Panc1 (cell line): ENCODE data around the gene DCUN1D4. TPM values are rescaled to one million over a fixed set of nuclear protein-coding genes. Genes with fewer than 3 reads are reported as not detected.

ENCODE experiments used
- ATAC-seq: fragments of 200-7000 bp; cut with Tn5 transposase; 2 replicates; pipeline ENCODE4 v1.9.1; 2020; ENCODE audit warnings: mild to moderate bottlenecking, moderate library complexity
- Bru-seq: library from RNA; stranded (reverse); fragments of 400-500 nt; gene quantifications from one replicate; lab custom pipeline; 2021; lab: Mats Ljungman, UMichigan
- BruChase-seq, 2 experiments: library from RNA; stranded (reverse); fragments of 400-500 nt; gene quantifications; one replicate each; lab custom pipeline; 2021; lab: Mats Ljungman, UMichigan
- BruUV-seq: library from RNA; stranded (reverse); fragments of 400-500 nt; replicated peaks from 2 replicates; lab custom pipeline; 2021; lab: Mats Ljungman, UMichigan
- CTCF ChIA-PET: fragments of 300-600 bp; sonication (Branson Sonifier 250); formaldehyde crosslinking; loops from one replicate; lab custom pipeline; 2022; ENCODE audit warnings: antibody characterized with exemption; lab: Charles Lee
- POLR2A ChIA-PET: fragments of 300-600 bp; sonication (Branson Sonifier 250); formaldehyde crosslinking; loops from one replicate; lab custom pipeline; 2022; ENCODE audit warnings: antibody characterized with exemption; lab: Charles Lee
- DNase-seq: peaks from one replicate; pipeline ENCODE4 v3.0.0-alpha.2; 2010; ENCODE audit warnings: low read depth, low spot score
- H3K27ac ChIP-seq: 2 replicates; pipeline ENCODE4 v1.5.1; 2011; ENCODE audit warnings: mild to moderate bottlenecking, low read length, inconsistent platforms
- H3K27me3 ChIP-seq: fragments of 200-500 bp; sonication (Bioruptor generic); 2 replicates; pipeline ENCODE4 v1.6.0; 2014; ENCODE audit warnings: low read length, inconsistent platforms; ENCODE audit not compliant: control insufficient read depth, insufficient read depth
- H3K36me3 ChIP-seq: fragments of 200-500 bp; sonication (Bioruptor generic); 2 replicates; pipeline ENCODE4 v1.5.1; 2014; ENCODE audit warnings: inconsistent platforms, mild to moderate bottlenecking, low read length, moderate library complexity; ENCODE audit not compliant: control insufficient read depth, insufficient read depth
- H3K4me1 ChIP-seq: 2 replicates; pipeline ENCODE4 v1.5.1; 2011; ENCODE audit warnings: inconsistent platforms, mild to moderate bottlenecking, low read length, moderate library complexity; ENCODE audit not compliant: control insufficient read depth, insufficient read depth
- H3K4me3 ChIP-seq, 2 experiments: 2 replicates each; pipeline ENCODE4 v1.5.1; 2011 to 2012; ENCODE audit warnings: low read depth in 2 of 2, low read length in 2 of 2, mild to moderate bottlenecking in 2 of 2, inconsistent platforms in 1 of 2, moderate library complexity in 1 of 2
- H3K9me3 ChIP-seq: fragments of 200-500 bp; sonication (Bioruptor generic); 2 replicates; pipeline ENCODE4 v1.5.1; 2014; ENCODE audit warnings: low read depth, mild to moderate bottlenecking, inconsistent platforms, low read length, moderate library complexity; ENCODE audit not compliant: control insufficient read depth, insufficient read depth
- POLR2AphosphoS5 ChIP-seq: IDR thresholded peaks from 2 replicates; pipeline ENCODE4 v1.6.1; 2012; ENCODE audit warnings: mild to moderate bottlenecking, low read depth, low read length, moderate library complexity
- SIN3A ChIP-seq: IDR thresholded peaks from 2 replicates; pipeline ENCODE4 v1.6.1; 2012; ENCODE audit warnings: low read depth, mild to moderate bottlenecking, low read length, moderate library complexity, borderline replicate concordance; ENCODE audit not compliant: insufficient read depth
- TCF7L2 ChIP-seq: IDR thresholded peaks from 2 replicates; pipeline ENCODE4 v1.6.1; 2011; ENCODE audit warnings: mild to moderate bottlenecking, low read depth, low read length, inconsistent platforms
- in situ Hi-C: cut with HindIII; loops from 2 replicates; pipeline ENCODE4 v1.10.0; 2016; ENCODE audit warnings: low sequenced_read_pairs, low pct_unique_long_range_greater_than_20kb
- intact Hi-C: fragments of 100-400 bp; cut with micrococcal nuclease; formaldehyde crosslinking; loops from one replicate; pipeline ENCODE4 v1.10.0; 2022; ENCODE audit not compliant: unreplicated experiment
- long read RNA-seq: library from polyadenylated mRNA; unstranded; transcript quantifications from one replicate; pipeline ENCODE4 v2.0.0, GENCODE V29; 2021; ENCODE audit not compliant: unreplicated experiment
- polyA plus RNA-seq: library from polyadenylated mRNA; unstranded; fragments of >200 nt; gene quantifications from one replicate; pipeline ENCODE4 v1.2.1, GENCODE V29; 2012; ENCODE audit warnings: missing spikeins; ENCODE audit not compliant: insufficient read length
- total RNA-seq: library from RNA; stranded (reverse); gene quantifications from one replicate; pipeline ENCODE4 v1.2.1, GENCODE V29; 2021; ENCODE audit not compliant: unreplicated experiment
- TF ChIP-seq, protein P1 (sequence below), 2 experiments: IDR thresholded peaks; 2 replicates each; pipeline ENCODE4 v1.6.1; 2011 to 2012; ENCODE audit warnings: low read depth in 2 of 2, control low read depth in 1 of 2, low read length in 1 of 2, mild to moderate bottlenecking in 1 of 2, moderate library complexity in 1 of 2; ENCODE audit not compliant: insufficient read depth in 1 of 2
- TF ChIP-seq, protein P2 (sequence below): fragments of 450-650 bp; IDR thresholded peaks from 2 replicates; pipeline ENCODE4 v1.5.1; 2017; ENCODE audit warnings: mild to moderate bottlenecking

The DCUN1D4 gene
- total RNA-seq: 64.6 TPM
- 34.1 TPM for polyA plus RNA-seq
- Bru-seq, nascent RNA: percentile 93 among the genes with signal in this experiment
- percentile 93 among the genes with signal in this experiment for BruChase-seq, experiment 1, labeled RNA remaining after a 2-hour chase
- BruChase-seq, experiment 2, labeled RNA remaining after a 6-hour chase: percentile 88 among the genes with signal in this experiment
- long read RNA-seq, full-length matches to known transcripts: 70 of 102 reads
- long read RNA-seq, partial matches to known transcripts: 4 of 102 reads
- long read RNA-seq, other reads (novel, unspliced or antisense): 28 of 102 reads

DNA sequence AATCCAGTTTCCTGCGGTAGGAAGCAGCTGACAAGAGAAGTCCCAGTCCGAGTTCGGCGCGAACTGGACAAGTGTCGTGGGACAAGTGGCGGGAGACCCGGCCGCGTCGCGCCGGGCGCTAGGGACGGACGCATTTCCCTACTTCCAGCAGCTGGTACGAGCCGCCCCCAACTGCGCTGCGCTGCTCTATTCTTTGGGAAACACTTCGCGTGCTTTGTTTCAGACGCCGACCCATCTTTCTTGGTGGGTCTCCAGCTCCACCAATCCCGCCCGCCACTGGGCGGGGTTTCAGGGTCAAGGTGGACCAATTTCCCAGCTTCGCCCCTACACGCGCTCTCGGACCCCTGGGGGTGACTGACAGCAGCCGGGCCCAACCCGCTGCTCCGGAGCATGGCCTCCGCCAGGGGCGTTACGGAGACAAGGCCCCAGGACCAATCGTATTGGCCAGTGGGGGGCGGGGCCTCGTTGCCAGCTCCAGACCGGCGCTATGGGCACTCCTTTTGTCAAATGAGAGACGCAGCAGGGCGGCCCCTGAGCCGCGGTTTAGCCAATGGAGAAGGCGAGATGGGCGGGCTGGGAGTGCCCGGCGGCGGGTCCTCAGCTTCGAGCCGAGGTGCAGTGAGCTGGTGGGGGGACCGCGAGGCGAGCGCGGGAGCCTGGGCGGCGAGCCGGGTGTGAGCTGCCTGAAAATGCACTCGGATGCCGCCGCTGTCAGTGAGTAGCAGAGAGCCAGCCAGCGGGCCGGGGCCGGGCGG, at the start of gene DCUN1D4:
Gene DCUN1D4, plus strand, starts transcription at position 600 of the 755 bp plus-strand sequence. Its CDS starts 90 bp downstream, at position 690.
- peak; percentile 91 for ATAC-seq
- Histone ChIP-seq H3K27me3 (no peaks in the 10 kb centered on the region), H3K27ac (peak within 1 kb of the TSS; percentile 94), H3K36me3 (no peaks in the 10 kb centered on the region; the same call in none of the 2 replicates), H3K9me3 (no peaks in the 10 kb centered on the region), H3K4me1 (peaks cover 8% of the 10 kb centered on the region; the same call in 1 of the 2 replicates), H3K4me3 (peak within 1 kb of the TSS; percentile 76 to 79)
- ChIA-PET CTCF (no interaction called here), POLR2A (no interaction called here)
- intact Hi-C loops: no loop called here
- DNase-seq: peak; percentile 88
- TF ChIP-seq SIN3A (0 out of 2 replicates have a peak, but pooled peaks have one; percentile 52), TCF7L2 (no peak), POLR2AphosphoS5 (0 out of 2 replicates have a peak, but pooled peaks have one; percentile 6)
- TF ChIP-seq, protein P1, sequence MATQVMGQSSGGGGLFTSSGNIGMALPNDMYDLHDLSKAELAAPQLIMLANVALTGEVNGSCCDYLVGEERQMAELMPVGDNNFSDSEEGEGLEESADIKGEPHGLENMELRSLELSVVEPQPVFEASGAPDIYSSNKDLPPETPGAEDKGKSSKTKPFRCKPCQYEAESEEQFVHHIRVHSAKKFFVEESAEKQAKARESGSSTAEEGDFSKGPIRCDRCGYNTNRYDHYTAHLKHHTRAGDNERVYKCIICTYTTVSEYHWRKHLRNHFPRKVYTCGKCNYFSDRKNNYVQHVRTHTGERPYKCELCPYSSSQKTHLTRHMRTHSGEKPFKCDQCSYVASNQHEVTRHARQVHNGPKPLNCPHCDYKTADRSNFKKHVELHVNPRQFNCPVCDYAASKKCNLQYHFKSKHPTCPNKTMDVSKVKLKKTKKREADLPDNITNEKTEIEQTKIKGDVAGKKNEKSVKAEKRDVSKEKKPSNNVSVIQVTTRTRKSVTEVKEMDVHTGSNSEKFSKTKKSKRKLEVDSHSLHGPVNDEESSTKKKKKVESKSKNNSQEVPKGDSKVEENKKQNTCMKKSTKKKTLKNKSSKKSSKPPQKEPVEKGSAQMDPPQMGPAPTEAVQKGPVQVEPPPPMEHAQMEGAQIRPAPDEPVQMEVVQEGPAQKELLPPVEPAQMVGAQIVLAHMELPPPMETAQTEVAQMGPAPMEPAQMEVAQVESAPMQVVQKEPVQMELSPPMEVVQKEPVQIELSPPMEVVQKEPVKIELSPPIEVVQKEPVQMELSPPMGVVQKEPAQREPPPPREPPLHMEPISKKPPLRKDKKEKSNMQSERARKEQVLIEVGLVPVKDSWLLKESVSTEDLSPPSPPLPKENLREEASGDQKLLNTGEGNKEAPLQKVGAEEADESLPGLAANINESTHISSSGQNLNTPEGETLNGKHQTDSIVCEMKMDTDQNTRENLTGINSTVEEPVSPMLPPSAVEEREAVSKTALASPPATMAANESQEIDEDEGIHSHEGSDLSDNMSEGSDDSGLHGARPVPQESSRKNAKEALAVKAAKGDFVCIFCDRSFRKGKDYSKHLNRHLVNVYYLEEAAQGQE (IDR thresholded peaks at IDR 0.05; ENCODE audit: insufficient read depth in 1 of 2, low read depth in 2 of 2, low read length in 1 of 2): no peak
- TF ChIP-seq, protein P2, sequence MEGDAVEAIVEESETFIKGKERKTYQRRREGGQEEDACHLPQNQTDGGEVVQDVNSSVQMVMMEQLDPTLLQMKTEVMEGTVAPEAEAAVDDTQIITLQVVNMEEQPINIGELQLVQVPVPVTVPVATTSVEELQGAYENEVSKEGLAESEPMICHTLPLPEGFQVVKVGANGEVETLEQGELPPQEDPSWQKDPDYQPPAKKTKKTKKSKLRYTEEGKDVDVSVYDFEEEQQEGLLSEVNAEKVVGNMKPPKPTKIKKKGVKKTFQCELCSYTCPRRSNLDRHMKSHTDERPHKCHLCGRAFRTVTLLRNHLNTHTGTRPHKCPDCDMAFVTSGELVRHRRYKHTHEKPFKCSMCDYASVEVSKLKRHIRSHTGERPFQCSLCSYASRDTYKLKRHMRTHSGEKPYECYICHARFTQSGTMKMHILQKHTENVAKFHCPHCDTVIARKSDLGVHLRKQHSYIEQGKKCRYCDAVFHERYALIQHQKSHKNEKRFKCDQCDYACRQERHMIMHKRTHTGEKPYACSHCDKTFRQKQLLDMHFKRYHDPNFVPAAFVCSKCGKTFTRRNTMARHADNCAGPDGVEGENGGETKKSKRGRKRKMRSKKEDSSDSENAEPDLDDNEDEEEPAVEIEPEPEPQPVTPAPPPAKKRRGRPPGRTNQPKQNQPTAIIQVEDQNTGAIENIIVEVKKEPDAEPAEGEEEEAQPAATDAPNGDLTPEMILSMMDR: no peak
- in situ Hi-C loops: no loop called here
- BruUV-seq: no TSS peak

DNA sequence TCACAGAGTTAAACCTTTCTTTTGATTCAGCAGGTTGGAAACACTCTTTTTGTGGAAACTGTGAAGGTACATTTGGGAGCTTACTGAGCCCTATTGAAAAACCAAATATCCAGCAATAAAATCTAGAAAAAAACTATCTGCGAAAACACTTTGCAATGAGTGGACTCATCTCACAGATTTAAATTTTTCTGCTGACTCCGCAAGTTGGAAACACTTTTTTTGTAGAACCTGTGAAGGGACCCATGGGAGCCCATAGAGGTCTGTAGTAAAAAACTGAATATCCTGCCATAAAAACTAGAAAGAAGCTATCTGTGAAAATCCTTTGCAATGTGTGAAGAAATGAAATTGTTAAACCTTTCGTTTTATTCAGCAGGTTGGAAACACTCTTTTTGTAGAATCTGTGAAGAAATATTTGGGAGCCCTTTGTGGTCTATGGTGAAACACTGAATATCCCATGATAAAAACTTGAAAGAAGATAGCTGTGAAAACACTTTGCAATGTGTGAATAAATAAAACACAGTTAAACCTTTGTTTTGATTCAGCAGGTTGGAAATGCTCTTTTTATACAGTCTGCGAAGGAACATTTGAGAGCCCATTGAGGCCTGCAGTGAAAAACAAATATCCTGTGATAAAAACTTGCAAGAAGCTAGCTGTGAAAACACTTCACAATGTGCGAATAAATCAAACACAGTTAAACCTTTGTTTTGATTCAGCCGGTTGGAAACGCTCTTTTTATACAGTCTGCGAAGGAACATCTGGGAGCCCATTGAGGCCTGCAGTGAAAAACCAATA, 22.3 kb upstream of the DCUN1D4 start:
- CTCF ChIA-PET: no interaction called here
- H3K36me3 ChIP-seq: no peaks in the 10 kb centered on the region
- TF ChIP-seq, protein P2: no peak
- TF ChIP-seq SIN3A (no peak), POLR2AphosphoS5 (no peak), TCF7L2 (no peak)
- TF ChIP-seq, protein P1 (IDR thresholded peaks at IDR 0.05; ENCODE audit: insufficient read depth in 1 of 2, low read depth in 2 of 2, low read length in 1 of 2): no peak
- ATAC-seq (no peak), DNase-seq (no peak)
- H3K27me3 ChIP-seq: no peaks in the 10 kb centered on the region
- no TSS peak for BruUV-seq
- H3K4me3 ChIP-seq: no peak overlapping the region
- H3K4me1 ChIP-seq: no peaks in the 10 kb centered on the region
- H3K27ac ChIP-seq: no peak overlapping the region
- intact Hi-C loops: no loop called here
- in situ Hi-C loops: no loop called here
- POLR2A ChIA-PET: no interaction called here
- H3K9me3 ChIP-seq: no peaks in the 10 kb centered on the region
